ENCODE data around the gene ST8SIA5. TPM values are rescaled to one million over a fixed set of nuclear protein-coding genes. Genes with fewer than 3 reads are reported as not detected.

Gene ST8SIA5
- total and polyA plus RNA-seq, 10 of the 15 experiments (the other 5 are each of a cell fraction or from before 2014, with no cell fraction given): 0.02 to 0.32 (median 0.12) TPM; not detected in 1

DNA sequence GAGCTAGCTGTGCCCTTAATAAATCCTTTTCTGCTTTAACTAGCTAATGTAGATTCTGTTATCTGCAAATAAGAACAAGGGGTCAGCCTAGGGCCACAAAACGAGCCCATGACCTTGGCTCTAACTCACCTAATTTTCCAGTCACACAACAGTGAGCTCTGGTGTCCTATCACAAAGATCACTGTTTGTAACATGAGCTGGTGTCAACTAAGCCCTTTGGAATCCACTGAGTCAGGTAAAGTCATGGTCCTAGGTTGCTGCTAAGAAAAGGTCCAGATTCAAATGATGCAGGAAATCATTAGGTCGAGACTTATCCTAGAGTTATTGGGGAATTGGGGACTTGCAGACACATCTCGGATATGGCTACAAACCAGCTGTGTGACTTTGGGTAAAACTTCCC is 49.9 kb downstream of the ST8SIA5 start:
- Histone ChIP-seq H3K9ac (ENCODE audit: control insufficient read depth, insufficient read depth, low read length) (no peak overlapping the region), H3K4me3 (no peak overlapping the region), H4K20me1 (ENCODE audit: control insufficient read depth, insufficient read depth) (no peaks in the 10 kb centered on the region), H3K27me3 (replicated peaks in 1 of 2; ENCODE audit: control insufficient read depth in 2 of 2, insufficient read depth in 2 of 2, low read length in 1 of 2) (peaks cover 4 to 6% of the 10 kb centered on the region in 2 experiments; a peak in 3 of 4 replicates), H3K27ac (ENCODE audit: control insufficient read depth, insufficient read depth) (no peak overlapping the region), H3K79me2 (ENCODE audit: control insufficient read depth, insufficient read depth, low read length) (no peaks in the 10 kb centered on the region), H2AFZ (ENCODE audit: control insufficient read depth, low read depth, low read length) (no peak overlapping the region), H3K4me1 (ENCODE audit: control insufficient read depth, insufficient read depth, low read length) (no peaks in the 10 kb centered on the region; the same call in 1 of the 2 replicates), H3K36me3 (ENCODE audit: control insufficient read depth in 2 of 2, insufficient read depth in 2 of 2, low read length in 1 of 2) (no peaks in the 10 kb centered on the region), H3K4me2 (ENCODE audit: control insufficient read depth, insufficient read depth) (no peak overlapping the region), H3K9me3 (replicated peaks; ENCODE audit: control insufficient read depth, insufficient read depth, low read length) (no peaks in the 10 kb centered on the region)
- 14% methylated on average over 3 of the region's 3 CpGs for WGBS (ENCODE audit: insufficient coverage, insufficient replicate concordance, low lambda C conversion rate, missing lambda C conversion rate)
- BruUV-seq (replicated peaks): no TSS peak
- ChIA-PET CTCF (interaction anchor here (0.8 kb wide), 1 partner anchor 13 kb away, joined by 3 read pairs; no protein-coding TSS in a partner anchor), SMC1A (ENCODE audit: uncharacterized antibody, unreplicated experiment) (interaction anchor here (0.9 to 1.2 kb wide), 2 partner anchors 9 to 49 kb away, joined by 3 read pairs; no protein-coding TSS in a partner anchor), RAD21 (ENCODE audit: unreplicated experiment) (no interaction called here), POLR2A (no interaction called here)
- FAIRE-seq: no peak
- no peak for DNase-seq (ENCODE audit: low read depth, low spot score)
- no peak for ATAC-seq
- intact Hi-C loops (cut with micrococcal nuclease; ENCODE audit: unreplicated experiment) (no loop called here), in situ Hi-C loops (cut with MboI) (no loop called here)
- no peak for TF ChIP-seq CBX3 (IDR thresholded peaks at IDR 0.05; ENCODE audit: borderline replicate concordance, low read depth)
- no peak for TF ChIP-seq NFYA (IDR thresholded peaks at IDR 0.05; ENCODE audit: borderline replicate concordance, low read depth, low read length)
- TF ChIP-seq TCF12 (IDR thresholded peaks at IDR 0.05; ENCODE audit: low read depth, low read length): no peak
- TF ChIP-seq, protein P1, sequence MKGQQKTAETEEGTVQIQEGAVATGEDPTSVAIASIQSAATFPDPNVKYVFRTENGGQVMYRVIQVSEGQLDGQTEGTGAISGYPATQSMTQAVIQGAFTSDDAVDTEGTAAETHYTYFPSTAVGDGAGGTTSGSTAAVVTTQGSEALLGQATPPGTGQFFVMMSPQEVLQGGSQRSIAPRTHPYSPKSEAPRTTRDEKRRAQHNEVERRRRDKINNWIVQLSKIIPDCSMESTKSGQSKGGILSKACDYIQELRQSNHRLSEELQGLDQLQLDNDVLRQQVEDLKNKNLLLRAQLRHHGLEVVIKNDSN (IDR thresholded peaks at IDR 0.05; ENCODE audit: borderline replicate concordance, extremely low read length, insufficient read depth, low read depth, low read length): no peak
- TF ChIP-seq NR2C1 (IDR thresholded peaks at IDR 0.05): no peak
- TF ChIP-seq TBL1XR1 (IDR thresholded peaks at IDR 0.05; ENCODE audit: low read depth, low read length): no peak
- TF ChIP-seq SUPT20H (IDR thresholded peaks at IDR 0.05; ENCODE audit: borderline replicate concordance, control insufficient read depth, low read depth, low read length): no peak
- no peak for TF ChIP-seq CHD2 (IDR thresholded peaks at IDR 0.05; ENCODE audit: borderline replicate concordance, low read depth, low read length)
- TF ChIP-seq PAX5 (IDR thresholded peaks at IDR 0.05; ENCODE audit: borderline replicate concordance, low read depth, low read length): no peak
- TF ChIP-seq, protein P2, sequence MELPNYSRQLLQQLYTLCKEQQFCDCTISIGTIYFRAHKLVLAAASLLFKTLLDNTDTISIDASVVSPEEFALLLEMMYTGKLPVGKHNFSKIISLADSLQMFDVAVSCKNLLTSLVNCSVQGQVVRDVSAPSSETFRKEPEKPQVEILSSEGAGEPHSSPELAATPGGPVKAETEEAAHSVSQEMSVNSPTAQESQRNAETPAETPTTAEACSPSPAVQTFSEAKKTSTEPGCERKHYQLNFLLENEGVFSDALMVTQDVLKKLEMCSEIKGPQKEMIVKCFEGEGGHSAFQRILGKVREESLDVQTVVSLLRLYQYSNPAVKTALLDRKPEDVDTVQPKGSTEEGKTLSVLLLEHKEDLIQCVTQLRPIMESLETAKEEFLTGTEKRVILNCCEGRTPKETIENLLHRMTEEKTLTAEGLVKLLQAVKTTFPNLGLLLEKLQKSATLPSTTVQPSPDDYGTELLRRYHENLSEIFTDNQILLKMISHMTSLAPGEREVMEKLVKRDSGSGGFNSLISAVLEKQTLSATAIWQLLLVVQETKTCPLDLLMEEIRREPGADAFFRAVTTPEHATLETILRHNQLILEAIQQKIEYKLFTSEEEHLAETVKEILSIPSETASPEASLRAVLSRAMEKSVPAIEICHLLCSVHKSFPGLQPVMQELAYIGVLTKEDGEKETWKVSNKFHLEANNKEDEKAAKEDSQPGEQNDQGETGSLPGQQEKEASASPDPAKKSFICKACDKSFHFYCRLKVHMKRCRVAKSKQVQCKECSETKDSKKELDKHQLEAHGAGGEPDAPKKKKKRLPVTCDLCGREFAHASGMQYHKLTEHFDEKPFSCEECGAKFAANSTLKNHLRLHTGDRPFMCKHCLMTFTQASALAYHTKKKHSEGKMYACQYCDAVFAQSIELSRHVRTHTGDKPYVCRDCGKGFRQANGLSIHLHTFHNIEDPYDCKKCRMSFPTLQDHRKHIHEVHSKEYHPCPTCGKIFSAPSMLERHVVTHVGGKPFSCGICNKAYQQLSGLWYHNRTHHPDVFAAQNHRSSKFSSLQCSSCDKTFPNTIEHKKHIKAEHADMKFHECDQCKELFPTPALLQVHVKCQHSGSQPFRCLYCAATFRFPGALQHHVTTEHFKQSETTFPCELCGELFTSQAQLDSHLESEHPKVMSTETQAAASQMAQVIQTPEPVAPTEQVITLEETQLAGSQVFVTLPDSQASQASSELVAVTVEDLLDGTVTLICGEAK (IDR thresholded peaks at IDR 0.05; ENCODE audit: borderline replicate concordance): no peak
- TF ChIP-seq YY1 (IDR thresholded peaks at IDR 0.05; ENCODE audit: low read depth, low read length): no peak
- TF ChIP-seq ZNF217 (IDR thresholded peaks at IDR 0.05): no peak
- no peak for TF ChIP-seq ASH2L (IDR thresholded peaks at IDR 0.05; ENCODE audit: borderline replicate concordance, low read depth)
- TF ChIP-seq MTA2 (IDR thresholded peaks at IDR 0.05; ENCODE audit: low read depth): no peak
- TF ChIP-seq TAF1 (IDR thresholded peaks at IDR 0.05; ENCODE audit: borderline replicate concordance, low read depth, low read length): no peak
- no peak for TF ChIP-seq STAT1 (conservative IDR thresholded peaks at IDR 0.05)
- TF ChIP-seq CREB1 (IDR thresholded peaks at IDR 0.05; ENCODE audit: low read depth): no peak
- no peak for TF ChIP-seq YBX1 (IDR thresholded peaks at IDR 0.05)
